ENCODE measurements around the gene FHAD1. TPM values are rescaled to one million over a fixed set of nuclear protein-coding genes. Genes with fewer than 3 reads are reported as not detected.

Gene FHAD1
- total and polyA plus RNA-seq, 2 of the 13 experiments (the other 11 are each of a cell fraction or from before 2014, with no cell fraction given), result not detected

DNA sequence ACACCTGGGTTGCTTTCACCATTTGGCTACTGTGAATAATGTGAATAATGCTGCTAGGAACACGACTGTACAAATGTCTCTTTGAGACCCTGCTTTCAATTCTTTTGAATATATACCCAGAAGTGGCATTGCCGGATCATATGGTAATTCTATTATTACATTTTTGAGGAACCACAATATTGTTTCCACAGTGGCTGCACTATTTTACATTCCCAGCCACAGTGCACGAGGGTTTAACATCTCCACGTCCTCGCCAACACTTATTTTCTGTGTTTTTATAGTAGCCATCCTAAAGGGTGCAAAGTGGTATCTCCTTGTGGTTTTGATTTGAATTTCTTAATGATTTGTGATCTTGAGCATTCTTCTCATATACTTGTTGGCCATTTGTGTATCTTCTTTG is 15.7 kb downstream of the FHAD1 start:
- WGBS (ENCODE audit: low lambda C conversion rate), result 65% methylated on average over 5 of the region's 5 CpGs
- no TSS peak for BruUV-seq (replicated peaks)
- in situ Hi-C loops (cut with HindIII; ENCODE audit: extremely low pct_ligation_motif_present, low pct_unique_long_range_greater_than_20kb) (no loop called here), intact Hi-C loops (cut with micrococcal nuclease; ENCODE audit: unreplicated experiment) (no loop called here)
- FAIRE-seq (no peak), DNase-seq (ENCODE audit: low spot score) (no peak), ATAC-seq (no peak)
- Histone ChIP-seq H2AFZ (ENCODE audit: low read length) (no peak overlapping the region), H3K4me2 (ENCODE audit: low read depth, low read length) (no peak overlapping the region), H3K36me3 (replicated peaks in 1 of 2; ENCODE audit: control insufficient read depth in 1 of 2, insufficient read depth in 2 of 2, low read length in 2 of 2) (no peaks in the 10 kb centered on the region), H3K27ac (ENCODE audit: extremely low read length, insufficient read depth, low read length) (no peak overlapping the region), H3K9ac (ENCODE audit: insufficient read depth, low read depth, low read length) (no peak overlapping the region), H3K4me1 (ENCODE audit: insufficient read depth, low read length) (peaks cover 30% of the 10 kb centered on the region), H3K4me3 (replicated peaks in 1 of 3; ENCODE audit: insufficient read depth in 1 of 3, low read depth in 2 of 3, low read length in 3 of 3) (no peak overlapping the region), H3K9me3 (ENCODE audit: low read length) (0 out of 2 replicates have a peak, but pooled peaks cover 5% of the 10 kb centered on the region), H4K20me1 (ENCODE audit: insufficient read depth, low read length) (no peaks in the 10 kb centered on the region), H3K79me2 (ENCODE audit: insufficient read depth, low read length) (no peaks in the 10 kb centered on the region), H3K27me3 (ENCODE audit: control insufficient read depth in 1 of 2, insufficient read depth in 2 of 2, low read length in 2 of 2) (peaks cover 0 to 6% of the 10 kb centered on the region in 2 experiments; a peak in 1 of 5 replicates)
- ChIA-PET CTCF (ENCODE audit: low intra/inter-chr PET ratio, low total read pairs) (no interaction called here), POLR2A (no interaction called here)
- TF ChIP-seq ATF7-NPFF (CRISPR knock-in tag; IDR thresholded peaks at IDR 0.05; ENCODE audit: low read depth) (no peak), MTF1 (CRISPR knock-in tag; IDR thresholded peaks at IDR 0.05) (no peak), ZNF101 (CRISPR knock-in tag; IDR thresholded peaks at IDR 0.05; ENCODE audit: borderline replicate concordance, low read depth) (no peak), MTA1 (CRISPR knock-in tag; IDR thresholded peaks at IDR 0.05; ENCODE audit: borderline replicate concordance) (no peak), ZNF329 (CRISPR knock-in tag; IDR thresholded peaks at IDR 0.05; ENCODE audit: low read depth) (no peak), KLF13 (CRISPR knock-in tag; IDR thresholded peaks at IDR 0.05) (no peak), SUZ12 (IDR thresholded peaks at IDR 0.05; ENCODE audit: low read depth, low read length) (no peak), ELK4 (CRISPR knock-in tag; IDR thresholded peaks at IDR 0.05; ENCODE audit: borderline replicate concordance) (no peak), RELA (CRISPR knock-in tag; IDR thresholded peaks at IDR 0.05) (no peak), HHEX (CRISPR knock-in tag; IDR thresholded peaks at IDR 0.05) (no peak), ZBTB8A (CRISPR knock-in tag; IDR thresholded peaks at IDR 0.05; ENCODE audit: borderline replicate concordance, low read depth) (no peak), THAP9 (CRISPR knock-in tag; IDR thresholded peaks at IDR 0.05; ENCODE audit: borderline replicate concordance) (no peak), THAP11 (CRISPR knock-in tag; IDR thresholded peaks at IDR 0.05) (no peak), RCOR2 (CRISPR knock-in tag; IDR thresholded peaks at IDR 0.05) (no peak), FOXK2 (IDR thresholded peaks at IDR 0.05) (no peak), EP300 (IDR thresholded peaks at IDR 0.05; ENCODE audit: low read depth in 2 of 2, low read length in 2 of 2) (no peak), EP300 (CRISPR knock-in tag; IDR thresholded peaks at IDR 0.05; ENCODE audit: borderline replicate concordance) (no peak)
- TF ChIP-seq, protein P1, sequence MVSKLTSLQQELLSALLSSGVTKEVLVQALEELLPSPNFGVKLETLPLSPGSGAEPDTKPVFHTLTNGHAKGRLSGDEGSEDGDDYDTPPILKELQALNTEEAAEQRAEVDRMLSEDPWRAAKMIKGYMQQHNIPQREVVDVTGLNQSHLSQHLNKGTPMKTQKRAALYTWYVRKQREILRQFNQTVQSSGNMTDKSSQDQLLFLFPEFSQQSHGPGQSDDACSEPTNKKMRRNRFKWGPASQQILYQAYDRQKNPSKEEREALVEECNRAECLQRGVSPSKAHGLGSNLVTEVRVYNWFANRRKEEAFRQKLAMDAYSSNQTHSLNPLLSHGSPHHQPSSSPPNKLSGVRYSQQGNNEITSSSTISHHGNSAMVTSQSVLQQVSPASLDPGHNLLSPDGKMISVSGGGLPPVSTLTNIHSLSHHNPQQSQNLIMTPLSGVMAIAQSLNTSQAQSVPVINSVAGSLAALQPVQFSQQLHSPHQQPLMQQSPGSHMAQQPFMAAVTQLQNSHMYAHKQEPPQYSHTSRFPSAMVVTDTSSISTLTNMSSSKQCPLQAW (CRISPR knock-in tag; IDR thresholded peaks at IDR 0.05), result no peak
- TF ChIP-seq, protein P2, sequence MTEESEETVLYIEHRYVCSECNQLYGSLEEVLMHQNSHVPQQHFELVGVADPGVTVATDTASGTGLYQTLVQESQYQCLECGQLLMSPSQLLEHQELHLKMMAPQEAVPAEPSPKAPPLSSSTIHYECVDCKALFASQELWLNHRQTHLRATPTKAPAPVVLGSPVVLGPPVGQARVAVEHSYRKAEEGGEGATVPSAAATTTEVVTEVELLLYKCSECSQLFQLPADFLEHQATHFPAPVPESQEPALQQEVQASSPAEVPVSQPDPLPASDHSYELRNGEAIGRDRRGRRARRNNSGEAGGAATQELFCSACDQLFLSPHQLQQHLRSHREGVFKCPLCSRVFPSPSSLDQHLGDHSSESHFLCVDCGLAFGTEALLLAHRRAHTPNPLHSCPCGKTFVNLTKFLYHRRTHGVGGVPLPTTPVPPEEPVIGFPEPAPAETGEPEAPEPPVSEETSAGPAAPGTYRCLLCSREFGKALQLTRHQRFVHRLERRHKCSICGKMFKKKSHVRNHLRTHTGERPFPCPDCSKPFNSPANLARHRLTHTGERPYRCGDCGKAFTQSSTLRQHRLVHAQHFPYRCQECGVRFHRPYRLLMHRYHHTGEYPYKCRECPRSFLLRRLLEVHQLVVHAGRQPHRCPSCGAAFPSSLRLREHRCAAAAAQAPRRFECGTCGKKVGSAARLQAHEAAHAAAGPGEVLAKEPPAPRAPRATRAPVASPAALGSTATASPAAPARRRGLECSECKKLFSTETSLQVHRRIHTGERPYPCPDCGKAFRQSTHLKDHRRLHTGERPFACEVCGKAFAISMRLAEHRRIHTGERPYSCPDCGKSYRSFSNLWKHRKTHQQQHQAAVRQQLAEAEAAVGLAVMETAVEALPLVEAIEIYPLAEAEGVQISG (CRISPR knock-in tag; IDR thresholded peaks at IDR 0.05), result no peak

All from HepG2 (cell line).